Measurements from ENCODE around the gene PMS1.

GRCh38 chr2:189851174-189851826 is 67.0 kb downstream of the PMS1 start:
- TF ChIP-seq SMC3 (conservative IDR thresholded peaks at IDR 0.05; ENCODE audit: insufficient read depth, low read depth, low read length) (no peak), ZNF274 (IDR thresholded peaks at IDR 0.05; ENCODE audit: borderline replicate concordance, low read depth, low read length) (no peak)
- TF ChIP-seq, protein P1, sequence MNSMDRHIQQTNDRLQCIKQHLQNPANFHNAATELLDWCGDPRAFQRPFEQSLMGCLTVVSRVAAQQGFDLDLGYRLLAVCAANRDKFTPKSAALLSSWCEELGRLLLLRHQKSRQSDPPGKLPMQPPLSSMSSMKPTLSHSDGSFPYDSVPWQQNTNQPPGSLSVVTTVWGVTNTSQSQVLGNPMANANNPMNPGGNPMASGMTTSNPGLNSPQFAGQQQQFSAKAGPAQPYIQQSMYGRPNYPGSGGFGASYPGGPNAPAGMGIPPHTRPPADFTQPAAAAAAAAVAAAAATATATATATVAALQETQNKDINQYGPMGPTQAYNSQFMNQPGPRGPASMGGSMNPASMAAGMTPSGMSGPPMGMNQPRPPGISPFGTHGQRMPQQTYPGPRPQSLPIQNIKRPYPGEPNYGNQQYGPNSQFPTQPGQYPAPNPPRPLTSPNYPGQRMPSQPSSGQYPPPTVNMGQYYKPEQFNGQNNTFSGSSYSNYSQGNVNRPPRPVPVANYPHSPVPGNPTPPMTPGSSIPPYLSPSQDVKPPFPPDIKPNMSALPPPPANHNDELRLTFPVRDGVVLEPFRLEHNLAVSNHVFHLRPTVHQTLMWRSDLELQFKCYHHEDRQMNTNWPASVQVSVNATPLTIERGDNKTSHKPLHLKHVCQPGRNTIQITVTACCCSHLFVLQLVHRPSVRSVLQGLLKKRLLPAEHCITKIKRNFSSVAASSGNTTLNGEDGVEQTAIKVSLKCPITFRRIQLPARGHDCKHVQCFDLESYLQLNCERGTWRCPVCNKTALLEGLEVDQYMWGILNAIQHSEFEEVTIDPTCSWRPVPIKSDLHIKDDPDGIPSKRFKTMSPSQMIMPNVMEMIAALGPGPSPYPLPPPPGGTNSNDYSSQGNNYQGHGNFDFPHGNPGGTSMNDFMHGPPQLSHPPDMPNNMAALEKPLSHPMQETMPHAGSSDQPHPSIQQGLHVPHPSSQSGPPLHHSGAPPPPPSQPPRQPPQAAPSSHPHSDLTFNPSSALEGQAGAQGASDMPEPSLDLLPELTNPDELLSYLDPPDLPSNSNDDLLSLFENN (IDR thresholded peaks at IDR 0.05; ENCODE audit: low read depth in 2 of 2, low read length in 2 of 2), result no peak
